Ishikawa (cell line): ENCODE measurements around the gene UBE3A.

Experiments used
- REST ChIP-seq: IDR thresholded peaks from 2 replicates; pipeline ENCODE4 v1.6.1; 2012; ENCODE audit warnings: low read depth, mild to moderate bottlenecking
- USF1 ChIP-seq: IDR thresholded peaks from 2 replicates; pipeline ENCODE4 v1.6.1; 2012

GRCh38 chr15:25406261-25406660, 32.6 kb downstream of the UBE3A start:
- TF ChIP-seq REST: no peak
- no peak for TF ChIP-seq USF1
